HepG2 (cell line): ENCODE results near the gene TREX2. TPM values are rescaled to one million over a fixed set of nuclear protein-coding genes. Genes with fewer than 3 reads are reported as not detected.

Experiments
- ATAC-seq: fragments of 200-7000 bp; cut with Tn5 transposase; 3 replicates; pipeline ENCODE4 v1.9.1; 2020; ENCODE audit warnings: mild to moderate bottlenecking, moderate library complexity
- BruUV-seq: library from RNA; stranded (reverse); fragments of 400-500 nt; replicated peaks from 2 replicates; lab custom pipeline; 2021; lab: Mats Ljungman, UMichigan
- CTCF ChIA-PET: fragments of 300-600 bp; formaldehyde crosslinking; extraction: SDS; loops from one replicate; lab custom pipeline; 2021; ENCODE audit warnings: low total read pairs, inconsistent platforms, low intra/inter-chr PET ratio; lab: Yijun Ruan, JAX
- POLR2A ChIA-PET: fragments of 350-600 bp; sonication (Branson Sonifier 250); formaldehyde crosslinking; loops from one replicate; lab custom pipeline; 2020; ENCODE audit warnings: antibody characterized with exemption, inconsistent platforms; lab: Yijun Ruan, JAX
- DNase-seq: peaks from one replicate; pipeline ENCODE4 v3.0.0-alpha.2; 2015; ENCODE audit warnings: low spot score
- FAIRE-seq: peaks from 3 replicates; lab custom pipeline; 2011; peaks lifted over from hg19 to GRCh38; lab: Jason Lieb, UNC
- H2AFZ ChIP-seq: one replicate; pipeline ENCODE4 v1.6.1; 2011; ENCODE audit warnings: low read length, inconsistent platforms
- H3K27ac ChIP-seq: fragments of 300-600 bp; 3 replicates; pipeline ENCODE4 v1.8.0; 2011; ENCODE audit warnings: mixed run types, mild to moderate bottlenecking, mixed read lengths, low read length, inconsistent platforms; ENCODE audit not compliant: insufficient read depth; ENCODE audit errors: extremely low read length
- H3K27me3 ChIP-seq, 2 experiments: fragments of 200-600 bp in 1 of 2; 2 replicates in 1 of 2; 3 replicates in 1 of 2; pipeline versions ENCODE4 v1.6.0 to v1.8.0; 2011; ENCODE audit warnings: low read length in 2 of 2, mild to moderate bottlenecking in 2 of 2, moderate library complexity in 2 of 2, inconsistent platforms in 1 of 2; ENCODE audit not compliant: insufficient read depth in 2 of 2, control insufficient read depth in 1 of 2
- H3K36me3 ChIP-seq, 2 experiments: fragments of 200-600 bp in 1 of 2; replicated peaks in 1 of 2; 2 replicates in 1 of 2; 3 replicates in 1 of 2; pipeline versions ENCODE4 v1.5.1 to v1.8.0; 2011; ENCODE audit warnings: low read length in 2 of 2, inconsistent platforms in 1 of 2; ENCODE audit not compliant: insufficient read depth in 2 of 2, control insufficient read depth in 1 of 2
- H3K4me1 ChIP-seq: 2 replicates; pipeline ENCODE4 v1.5.1; 2012; ENCODE audit warnings: low read length, inconsistent platforms; ENCODE audit not compliant: insufficient read depth
- H3K4me2 ChIP-seq: 2 replicates; pipeline ENCODE4 v1.6.0; 2011; ENCODE audit warnings: low read depth, low read length, inconsistent platforms
- H3K4me3 ChIP-seq, 3 experiments: fragments of 200-600 bp in 1 of 3; sonication (generic), shearing (Covaris generic) in 1 of 3; replicated peaks in 1 of 3; 2 replicates each; pipeline ENCODE4 v1.5.1; 2011 to 2016; ENCODE audit warnings: low read length in 3 of 3, inconsistent platforms in 2 of 3, low read depth in 2 of 3, mild to moderate bottlenecking in 2 of 3, control low read depth in 1 of 3, mixed read lengths in 1 of 3; ENCODE audit not compliant: insufficient read depth in 1 of 3
- H3K79me2 ChIP-seq: one replicate; pipeline ENCODE4 v1.6.1; 2011; ENCODE audit warnings: low read length, inconsistent platforms; ENCODE audit not compliant: insufficient read depth
- H3K9ac ChIP-seq: 2 replicates; pipeline ENCODE4 v1.6.0; 2011; ENCODE audit warnings: mild to moderate bottlenecking, low read depth, low read length, inconsistent platforms; ENCODE audit not compliant: insufficient read depth
- H3K9me3 ChIP-seq: 2 replicates; pipeline ENCODE4 v1.5.1; 2012; ENCODE audit warnings: mild to moderate bottlenecking, low read length
- H4K20me1 ChIP-seq: 2 replicates; pipeline ENCODE4 v1.6.0; 2011; ENCODE audit warnings: inconsistent platforms, mild to moderate bottlenecking, low read length, moderate library complexity; ENCODE audit not compliant: insufficient read depth
- FOSL2 ChIP-seq: sonication (generic); formaldehyde crosslinking; IDR thresholded peaks from 2 replicates; pipeline ENCODE4 v1.4.0; 2020; ENCODE audit warnings: missing genetic modification reagents
- MTF2 ChIP-seq: sonication (generic); formaldehyde crosslinking; IDR thresholded peaks from 2 replicates; pipeline ENCODE4 v1.5.0; 2020; ENCODE audit warnings: missing genetic modification reagents, borderline replicate concordance
- PLSCR1 ChIP-seq: sonication (generic); formaldehyde crosslinking; IDR thresholded peaks from 2 replicates; pipeline ENCODE4 v1.5.0; 2020; ENCODE audit warnings: missing genetic modification reagents, mild to moderate bottlenecking, borderline replicate concordance
- THAP7 ChIP-seq: sonication (generic); formaldehyde crosslinking; IDR thresholded peaks from 2 replicates; pipeline ENCODE4 v1.8.1; 2023; ENCODE audit warnings: mild to moderate bottlenecking, missing genetic modification reagents
- ZMAT3 ChIP-seq: sonication (generic); formaldehyde crosslinking; conservative IDR thresholded peaks from 2 replicates; pipeline ENCODE4 v1.7.0; 2021; ENCODE audit warnings: missing genetic modification reagents
- ZNF143 ChIP-seq: sonication (generic); formaldehyde crosslinking; IDR thresholded peaks from 2 replicates; pipeline ENCODE4 v1.4.0; 2020; ENCODE audit warnings: missing genetic modification reagents
- ZNF44 ChIP-seq: sonication (generic); formaldehyde crosslinking; IDR thresholded peaks from 2 replicates; pipeline ENCODE4 v1.5.1; 2020; ENCODE audit warnings: mild to moderate bottlenecking, missing genetic modification reagents
- ZNF672 ChIP-seq: sonication (generic); formaldehyde crosslinking; IDR thresholded peaks from 2 replicates; pipeline ENCODE4 v1.8.1; 2022; ENCODE audit warnings: missing genetic modification reagents
- WGBS: methylation state at CpG from one replicate; pipeline ENCODE4 v1.1.6; 2017; ENCODE audit warnings: low lambda C conversion rate; 5-methylcytosine and 5-hydroxymethylcytosine counted together
- in situ Hi-C: cut with HindIII; loops from 2 replicates; pipeline ENCODE4 v1.10.0; 2017; ENCODE audit warnings: low pct_unique_long_range_greater_than_20kb; ENCODE audit not compliant: extremely low pct_ligation_motif_present
- intact Hi-C: fragments of 100-400 bp; cut with micrococcal nuclease; formaldehyde crosslinking; loops from one replicate; pipeline ENCODE4 v1.10.0; 2022; ENCODE audit not compliant: unreplicated experiment
- polyA plus RNA-seq, 8 experiments: library from polyadenylated mRNA; depleted of rRNA in 3 of 8; stranded (reverse) in 7 of 8; unstranded in 1 of 8; fragments of >200 nt; fragmentation: Illumina TruSeq in 4 of 8; extraction: Trizol in 4 of 8; gene quantifications; 2 replicates each; pipeline versions ENCODE4 v1.2.1 to v1.2.3, GENCODE V29; 2011 to 2016; ENCODE audit warnings: low read depth in 4 of 8, missing spikeins in 1 of 8, mixed read lengths in 1 of 8; ENCODE audit not compliant: insufficient read depth in 1 of 8
- total RNA-seq, 5 experiments: library from RNA; depleted of rRNA; stranded (reverse); fragments of >200 nt; fragmentation: Illumina TruSeq; extraction: Trizol; gene quantifications; 2 replicates each; pipeline ENCODE4 v1.2.3, GENCODE V29; 2016; ENCODE audit warnings: low read depth in 1 of 5
- TF ChIP-seq, protein P1 (sequence below): sonication (generic); formaldehyde crosslinking; IDR thresholded peaks from 2 replicates; pipeline ENCODE4 v1.9.0; 2021; ENCODE audit warnings: missing genetic modification reagents, borderline replicate concordance
- TF ChIP-seq, protein P2 (sequence below): sonication (generic); formaldehyde crosslinking; IDR thresholded peaks from 2 replicates; pipeline ENCODE4 v1.8.1; 2023; ENCODE audit warnings: mild to moderate bottlenecking, inconsistent platforms, moderate library complexity, missing genetic modification reagents, borderline replicate concordance

TREX2 gene
- total and polyA plus RNA-seq, 2 of the 13 experiments (the other 11 are each of a cell fraction or from before 2014, with no cell fraction given), result 0.13 to 0.18 TPM

GRCh38 chrX:153410888-153411254, 35.0 kb downstream of the TREX2 start:
- Histone ChIP-seq H3K27ac (peak overlapping the region; percentile 67), H3K36me3 (no peaks in the 10 kb centered on the region), H2AFZ (no peak overlapping the region), H3K4me1 (peaks cover 48% of the 10 kb centered on the region), H3K79me2 (no peaks in the 10 kb centered on the region), H3K4me3 (no peak overlapping the region), H3K27me3 (peaks cover 0 to 2% of the 10 kb centered on the region in 2 experiments; a peak in 1 of 5 replicates), H3K4me2 (no peak overlapping the region), H4K20me1 (no peaks in the 10 kb centered on the region), H3K9ac (no peak overlapping the region), H3K9me3 (no peaks in the 10 kb centered on the region)
- TF ChIP-seq, protein P1, sequence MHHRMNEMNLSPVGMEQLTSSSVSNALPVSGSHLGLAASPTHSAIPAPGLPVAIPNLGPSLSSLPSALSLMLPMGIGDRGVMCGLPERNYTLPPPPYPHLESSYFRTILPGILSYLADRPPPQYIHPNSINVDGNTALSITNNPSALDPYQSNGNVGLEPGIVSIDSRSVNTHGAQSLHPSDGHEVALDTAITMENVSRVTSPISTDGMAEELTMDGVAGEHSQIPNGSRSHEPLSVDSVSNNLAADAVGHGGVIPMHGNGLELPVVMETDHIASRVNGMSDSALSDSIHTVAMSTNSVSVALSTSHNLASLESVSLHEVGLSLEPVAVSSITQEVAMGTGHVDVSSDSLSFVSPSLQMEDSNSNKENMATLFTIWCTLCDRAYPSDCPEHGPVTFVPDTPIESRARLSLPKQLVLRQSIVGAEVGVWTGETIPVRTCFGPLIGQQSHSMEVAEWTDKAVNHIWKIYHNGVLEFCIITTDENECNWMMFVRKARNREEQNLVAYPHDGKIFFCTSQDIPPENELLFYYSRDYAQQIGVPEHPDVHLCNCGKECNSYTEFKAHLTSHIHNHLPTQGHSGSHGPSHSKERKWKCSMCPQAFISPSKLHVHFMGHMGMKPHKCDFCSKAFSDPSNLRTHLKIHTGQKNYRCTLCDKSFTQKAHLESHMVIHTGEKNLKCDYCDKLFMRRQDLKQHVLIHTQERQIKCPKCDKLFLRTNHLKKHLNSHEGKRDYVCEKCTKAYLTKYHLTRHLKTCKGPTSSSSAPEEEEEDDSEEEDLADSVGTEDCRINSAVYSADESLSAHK (CRISPR knock-in tag), result no peak
- no peak for TF ChIP-seq FOSL2
- no peak for TF ChIP-seq PLSCR1 (CRISPR knock-in tag)
- TF ChIP-seq, protein P2, sequence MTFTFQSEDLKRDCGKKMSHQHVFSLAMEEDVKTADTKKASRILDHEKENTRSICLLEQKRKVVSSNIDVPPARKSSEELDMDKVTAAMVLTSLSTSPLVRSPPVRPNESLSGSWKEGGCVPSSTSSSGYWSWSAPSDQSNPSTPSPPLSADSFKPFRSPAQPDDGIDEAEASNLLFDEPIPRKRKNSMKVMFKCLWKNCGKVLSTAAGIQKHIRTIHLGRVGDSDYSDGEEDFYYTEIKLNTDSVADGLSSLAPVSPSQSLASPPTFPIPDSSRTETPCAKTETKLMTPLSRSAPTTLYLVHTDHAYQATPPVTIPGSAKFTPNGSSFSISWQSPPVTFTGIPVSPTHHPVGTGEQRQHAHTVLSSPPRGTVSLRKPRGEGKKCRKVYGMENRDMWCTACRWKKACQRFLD (CRISPR knock-in tag), result no peak
- TF ChIP-seq ZNF672 (CRISPR knock-in tag), result no peak
- no peak for TF ChIP-seq ZMAT3 (CRISPR knock-in tag)
- no peak for TF ChIP-seq ZNF44 (CRISPR knock-in tag)
- TF ChIP-seq MTF2 (CRISPR knock-in tag), result no peak
- TF ChIP-seq THAP7 (CRISPR knock-in tag), result no peak
- no peak for TF ChIP-seq ZNF143 (CRISPR knock-in tag)
- in situ Hi-C loops, result loop anchor here (10.0 kb wide), 1 partner anchor 376 kb away; no protein-coding TSS in a partner anchor
- FAIRE-seq (no peak), DNase-seq (no peak), ATAC-seq (no peak)
- ChIA-PET CTCF (no interaction called here), POLR2A (no interaction called here)
- WGBS, result 86% methylated on average over 8 of the region's 12 CpGs
- intact Hi-C loops, result no loop called here
- BruUV-seq, result no TSS peak
